Caco-2 (cell line): ENCODE data around the gene TMPRSS3. TPM values are rescaled to one million over a fixed set of nuclear protein-coding genes. Genes with fewer than 3 reads are reported as not detected.

Experiments
- BruUV-seq: library from RNA; stranded (reverse); fragments of 400-500 nt; replicated peaks from 2 replicates; lab custom pipeline; 2021; lab: Mats Ljungman, UMichigan
- CTCF ChIA-PET: fragments of 300-600 bp; sonication (Branson Sonifier 250); formaldehyde crosslinking; loops from one replicate; lab custom pipeline; 2022; ENCODE audit warnings: antibody characterized with exemption; lab: Charles Lee
- POLR2A ChIA-PET: fragments of 300-600 bp; sonication (Branson Sonifier 250); formaldehyde crosslinking; loops from one replicate; lab custom pipeline; 2022; ENCODE audit warnings: antibody characterized with exemption; lab: Charles Lee
- DNase-seq, 2 experiments: peaks; one replicate each; pipeline versions ENCODE4 v3.0.0 to v3.0.0-alpha.2; 2020 to 2022
- H3K27me3 ChIP-seq: replicated peaks from 2 replicates; pipeline ENCODE4 v1.6.0; 2011; ENCODE audit warnings: low read length; ENCODE audit not compliant: control insufficient read depth, insufficient read depth
- H3K36me3 ChIP-seq: 2 replicates; pipeline ENCODE4 v1.5.1; 2011; ENCODE audit warnings: low read length; ENCODE audit not compliant: control insufficient read depth, insufficient read depth
- H3K4me1 ChIP-seq: fragments of 250-450 bp; sonication (Bioruptor Pico); 2 replicates; pipeline ENCODE4 v1.5.1; 2020; ENCODE audit warnings: mild to moderate bottlenecking
- H3K4me3 ChIP-seq: 2 replicates; pipeline ENCODE4 v1.5.1; 2011; ENCODE audit warnings: low read depth, mild to moderate bottlenecking, control low read depth, low read length
- H3K9me3 ChIP-seq: fragments of 250-450 bp; sonication (Bioruptor Pico); 2 replicates; pipeline ENCODE4 v1.5.1; 2020; ENCODE audit warnings: mild to moderate bottlenecking, moderate library complexity
- H3K27ac Mint-ChIP-seq: one replicate; pipeline ENCODE4 v1.8.0; 2022; ENCODE audit warnings: mixed read lengths; ENCODE audit not compliant: unreplicated experiment
- H3K27me3 Mint-ChIP-seq: one replicate; pipeline ENCODE4 v1.8.0; 2022; ENCODE audit warnings: mixed read lengths; ENCODE audit not compliant: insufficient read depth, unreplicated experiment
- H3K36me3 Mint-ChIP-seq: one replicate; pipeline ENCODE4 v1.8.0; 2022; ENCODE audit warnings: mild to moderate bottlenecking, mixed read lengths; ENCODE audit not compliant: insufficient read depth, unreplicated experiment
- H3K4me1 Mint-ChIP-seq: one replicate; pipeline ENCODE4 v1.8.0; 2022; ENCODE audit warnings: low read depth, mixed read lengths; ENCODE audit not compliant: unreplicated experiment
- H3K4me3 Mint-ChIP-seq: one replicate; pipeline ENCODE4 v1.8.0; 2022; ENCODE audit warnings: mild to moderate bottlenecking, moderate library complexity, mixed read lengths; ENCODE audit not compliant: unreplicated experiment
- H3K9me3 Mint-ChIP-seq: one replicate; pipeline ENCODE4 v1.8.0; 2022; ENCODE audit warnings: mixed read lengths; ENCODE audit not compliant: unreplicated experiment
- intact Hi-C: fragments of 100-400 bp; cut with micrococcal nuclease; formaldehyde crosslinking; loops from one replicate; pipeline ENCODE4 v1.10.0; 2022; ENCODE audit not compliant: unreplicated experiment
- total RNA-seq: library from RNA; stranded (reverse); gene quantifications from 2 replicates; pipeline ENCODE4 v1.2.3, GENCODE V29; 2022
- TF ChIP-seq, protein P1 (sequence below), 2 experiments: fragments of 200-600 bp in 1 of 2; IDR thresholded peaks; 1 replicate in 1 of 2; 2 replicates in 1 of 2; pipeline versions ENCODE4 v1.5.1 to v1.8.0; 2011 to 2022; ENCODE audit warnings: antibody characterized with exemption in 1 of 2, control low read depth in 1 of 2, inconsistent platforms in 1 of 2, low read depth in 1 of 2, low read length in 1 of 2, mild to moderate bottlenecking in 1 of 2, moderate library complexity in 1 of 2; ENCODE audit not compliant: insufficient read depth in 1 of 2, severe bottlenecking in 1 of 2, unreplicated experiment in 1 of 2

Gene TMPRSS3
- total RNA-seq, 1 experiment from 2014 or later = not detected

DNA sequence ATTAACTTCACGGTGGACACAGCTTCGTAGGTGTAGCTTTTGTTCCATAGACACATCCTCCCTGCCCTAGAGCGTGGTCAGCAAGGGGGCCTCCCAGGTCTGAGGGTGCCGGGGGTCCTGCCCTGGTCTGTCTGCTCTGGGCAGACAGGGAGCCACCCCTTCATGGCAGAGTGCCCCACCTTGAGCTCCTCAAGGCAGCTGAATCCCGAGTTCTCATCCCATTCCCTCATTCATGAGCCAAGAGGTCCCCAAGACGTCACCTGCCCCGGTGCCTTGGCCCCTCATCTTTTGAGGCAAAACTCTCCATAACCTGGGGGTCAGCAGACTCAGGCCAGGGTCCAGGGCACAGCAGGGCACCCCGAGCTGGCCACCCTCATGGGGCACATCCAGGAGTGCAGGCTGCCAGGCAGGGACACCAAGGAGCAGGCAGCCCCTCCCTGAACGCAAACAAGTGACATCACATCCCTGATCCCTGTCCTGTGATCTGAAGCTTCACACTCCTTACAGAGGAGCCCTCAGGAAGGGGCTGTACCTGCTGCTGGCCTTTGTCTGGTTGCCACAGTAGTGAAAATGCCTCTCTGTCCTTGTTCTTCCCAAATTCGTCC, 31.1 kb upstream of the TMPRSS3 start:
- Mint-ChIP-seq H3K27ac (no peak overlapping the region), H3K4me3 (no peak overlapping the region), H3K4me1 (peaks cover 6% of the 10 kb centered on the region), H3K9me3 (no peaks in the 10 kb centered on the region), H3K36me3 (no peaks in the 10 kb centered on the region), H3K27me3 (peaks cover 4% of the 10 kb centered on the region)
- H3K4me1 ChIP-seq = no peaks in the 10 kb centered on the region
- H3K27me3 ChIP-seq = no peaks in the 10 kb centered on the region
- H3K36me3 ChIP-seq = no peaks in the 10 kb centered on the region
- intact Hi-C loops = no loop called here
- no peak for DNase-seq
- POLR2A ChIA-PET = no interaction called here
- H3K4me3 ChIP-seq = no peak overlapping the region
- CTCF ChIA-PET = no interaction called here
- BruUV-seq = no TSS peak
- no peaks in the 10 kb centered on the region for H3K9me3 ChIP-seq
- TF ChIP-seq, protein P1, sequence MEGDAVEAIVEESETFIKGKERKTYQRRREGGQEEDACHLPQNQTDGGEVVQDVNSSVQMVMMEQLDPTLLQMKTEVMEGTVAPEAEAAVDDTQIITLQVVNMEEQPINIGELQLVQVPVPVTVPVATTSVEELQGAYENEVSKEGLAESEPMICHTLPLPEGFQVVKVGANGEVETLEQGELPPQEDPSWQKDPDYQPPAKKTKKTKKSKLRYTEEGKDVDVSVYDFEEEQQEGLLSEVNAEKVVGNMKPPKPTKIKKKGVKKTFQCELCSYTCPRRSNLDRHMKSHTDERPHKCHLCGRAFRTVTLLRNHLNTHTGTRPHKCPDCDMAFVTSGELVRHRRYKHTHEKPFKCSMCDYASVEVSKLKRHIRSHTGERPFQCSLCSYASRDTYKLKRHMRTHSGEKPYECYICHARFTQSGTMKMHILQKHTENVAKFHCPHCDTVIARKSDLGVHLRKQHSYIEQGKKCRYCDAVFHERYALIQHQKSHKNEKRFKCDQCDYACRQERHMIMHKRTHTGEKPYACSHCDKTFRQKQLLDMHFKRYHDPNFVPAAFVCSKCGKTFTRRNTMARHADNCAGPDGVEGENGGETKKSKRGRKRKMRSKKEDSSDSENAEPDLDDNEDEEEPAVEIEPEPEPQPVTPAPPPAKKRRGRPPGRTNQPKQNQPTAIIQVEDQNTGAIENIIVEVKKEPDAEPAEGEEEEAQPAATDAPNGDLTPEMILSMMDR (IDR thresholded peaks at IDR 0.05; ENCODE audit: insufficient read depth in 1 of 2, low read depth in 1 of 2, low read length in 1 of 2, severe bottlenecking in 1 of 2, unreplicated experiment in 1 of 2) = no peak

DNA sequence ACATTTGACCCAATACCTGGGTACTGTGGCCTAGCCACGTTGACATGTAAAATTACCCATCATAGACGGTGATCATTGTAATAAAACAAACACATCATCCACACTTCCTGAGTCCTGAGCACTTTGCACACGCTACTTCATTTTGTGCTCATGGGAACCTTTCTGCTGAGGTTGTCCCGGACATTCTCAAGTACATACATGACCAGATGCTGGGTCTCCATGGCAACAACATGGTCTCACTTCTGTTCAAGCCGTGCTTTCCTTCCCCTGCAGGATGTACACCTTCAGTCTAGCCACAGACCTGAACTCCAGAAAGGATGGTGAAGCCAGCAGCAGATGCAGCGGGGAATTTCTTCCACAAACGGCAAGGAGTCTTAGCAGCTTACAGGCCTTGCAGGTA, 30.6 kb upstream of the TMPRSS3 start:
- H3K4me3 ChIP-seq = no peak overlapping the region
- TF ChIP-seq, protein P1 (IDR thresholded peaks at IDR 0.05; ENCODE audit: insufficient read depth in 1 of 2, low read depth in 1 of 2, low read length in 1 of 2, severe bottlenecking in 1 of 2, unreplicated experiment in 1 of 2) = no peak
- H3K4me1 ChIP-seq = no peaks in the 10 kb centered on the region
- POLR2A ChIA-PET = no interaction called here
- intact Hi-C loops = no loop called here
- Mint-ChIP-seq H3K27me3 (peaks cover 7% of the 10 kb centered on the region), H3K36me3 (no peaks in the 10 kb centered on the region), H3K4me1 (peaks cover 6% of the 10 kb centered on the region), H3K27ac (no peak overlapping the region), H3K9me3 (no peaks in the 10 kb centered on the region), H3K4me3 (no peak overlapping the region)
- no peak for DNase-seq
- CTCF ChIA-PET = no interaction called here
- no peaks in the 10 kb centered on the region for H3K36me3 ChIP-seq
- no peaks in the 10 kb centered on the region for H3K27me3 ChIP-seq
- no peaks in the 10 kb centered on the region for H3K9me3 ChIP-seq
- BruUV-seq = no TSS peak

DNA sequence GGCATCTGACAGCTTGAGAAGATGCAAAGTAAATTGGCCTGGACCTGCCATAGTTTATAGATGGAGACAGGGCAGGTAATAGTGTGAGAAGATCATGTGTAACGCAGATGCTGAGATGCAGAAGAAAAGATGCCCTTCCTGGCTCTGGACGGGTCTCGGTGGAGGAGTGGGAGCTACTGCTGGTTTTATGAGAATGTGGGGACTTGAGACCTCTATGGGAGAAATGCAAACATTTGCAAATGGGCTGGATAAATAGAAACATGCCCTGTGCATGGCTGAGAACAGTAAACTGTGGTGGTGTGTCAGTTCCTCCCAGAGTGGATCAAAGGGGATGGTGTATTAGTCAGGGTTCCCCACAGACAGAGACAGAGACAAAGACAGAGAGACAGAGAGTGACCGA, 29.7 kb upstream of the TMPRSS3 start:
- Histone ChIP-seq H3K27me3 (no peaks in the 10 kb centered on the region), H3K4me3 (no peak overlapping the region), H3K4me1 (no peaks in the 10 kb centered on the region), H3K36me3 (no peaks in the 10 kb centered on the region), H3K9me3 (no peaks in the 10 kb centered on the region)
- no TSS peak for BruUV-seq
- Mint-ChIP-seq H3K27me3 (peaks cover 9% of the 10 kb centered on the region), H3K4me1 (peaks cover 6% of the 10 kb centered on the region), H3K4me3 (no peak overlapping the region), H3K36me3 (no peaks in the 10 kb centered on the region), H3K9me3 (no peaks in the 10 kb centered on the region), H3K27ac (no peak overlapping the region)
- POLR2A ChIA-PET = no interaction called here
- CTCF ChIA-PET = no interaction called here
- intact Hi-C loops = no loop called here
- TF ChIP-seq, protein P1 (IDR thresholded peaks at IDR 0.05; ENCODE audit: insufficient read depth in 1 of 2, low read depth in 1 of 2, low read length in 1 of 2, severe bottlenecking in 1 of 2, unreplicated experiment in 1 of 2) = no peak
- no peak for DNase-seq
